ENCODE data around the gene NME2. TPM values are rescaled to one million over a fixed set of nuclear protein-coding genes. Genes with fewer than 3 reads are reported as not detected.

NME2 gene
- 100 to 1,000 TPM; 437 to 438 TPM for total RNA-seq

GRCh38 chr17:51166198-51166986 lies at the start of gene NME2:
NME2 (plus strand) TSS chr17:51166411; CDS start chr17:51166831, 420 bp downstream.

DNA sequence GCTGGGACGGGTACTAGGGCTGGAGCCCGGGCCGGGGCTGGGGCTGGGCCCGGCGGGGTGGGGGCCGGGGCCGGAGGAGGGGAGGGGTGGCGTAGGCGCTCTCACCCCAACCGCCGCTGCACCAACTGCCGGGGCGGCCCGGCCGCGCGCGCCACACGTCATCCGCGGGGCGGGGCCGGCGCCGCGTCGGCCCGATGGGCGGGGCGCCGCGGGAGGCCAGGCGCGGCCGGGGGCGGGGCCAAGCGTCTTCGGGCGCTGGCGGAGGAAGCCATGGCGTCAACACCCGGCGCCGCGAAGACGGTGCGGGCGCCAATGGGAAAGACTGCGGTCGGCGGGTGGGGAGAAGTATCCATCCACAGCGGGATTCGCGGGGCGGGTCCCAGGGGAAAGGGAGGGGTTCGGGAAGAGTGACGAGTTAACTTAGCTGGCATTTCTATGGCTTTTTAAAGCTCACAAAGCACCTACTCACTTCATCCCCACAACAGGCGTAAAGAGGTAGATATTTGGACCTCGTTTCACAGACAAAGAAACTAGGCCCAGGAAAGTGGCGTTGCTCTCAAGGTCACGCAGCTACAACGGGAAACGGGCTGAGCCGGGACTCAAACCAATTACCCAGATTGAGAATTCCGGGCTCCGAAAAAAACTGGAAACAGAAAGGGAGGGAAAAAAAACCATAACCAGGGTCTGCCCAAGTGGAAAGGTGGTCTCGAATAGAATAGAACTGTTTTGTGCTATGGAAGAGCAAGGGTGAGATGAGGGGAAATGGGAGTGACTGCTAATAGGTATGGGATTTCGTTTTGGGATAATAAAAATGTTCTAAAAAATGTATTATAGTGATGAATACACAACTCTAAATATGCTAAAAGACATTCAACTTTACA lies 45.2 kb upstream of the NME2 start, which contains the start of gene SPAG9:
Gene SPAG9 (minus strand): TSS at position 130 of the 881 bp plus-strand sequence. CDS start 212 bp downstream, outside the sequence.

GRCh38 chr17:51153210-51154072 lies 12.8 kb upstream of the NME2 start, which contains the start of gene NME1:
NME1 (plus strand) TSS chr17:51153559; CDS start chr17:51155655, 2,096 bp downstream.

Other genes with a start within 250 kb of the NME2 start
- 10 to 100 TPM; 47.7 to 49.2 TPM for gene SPAG9, start 45.5 kb upstream of the NME2 start, total RNA-seq
- 10 to 100 TPM; 73.6 to 79.4 TPM for gene NME1, start 12.9 kb upstream of the NME2 start, total RNA-seq
- 10 to 100 TPM; 14.5 to 14.9 TPM for gene MBTD1, start 93.6 kb downstream of the NME2 start, total RNA-seq
- 10 to 100 TPM; 41.8 to 45.6 TPM for gene UTP18, start 94.1 kb downstream of the NME2 start, total RNA-seq

Measured in activated naive CD4-positive, alpha-beta T cell treated with anti-CD3 and anti-CD28 coated beads, Interleukin-2, amount 10 ng/mL, durations not matched to agents 5 hours and 36 hours (primary cell).